ENCODE data around the gene LRRK1.

The LRRK1 gene

DNA sequence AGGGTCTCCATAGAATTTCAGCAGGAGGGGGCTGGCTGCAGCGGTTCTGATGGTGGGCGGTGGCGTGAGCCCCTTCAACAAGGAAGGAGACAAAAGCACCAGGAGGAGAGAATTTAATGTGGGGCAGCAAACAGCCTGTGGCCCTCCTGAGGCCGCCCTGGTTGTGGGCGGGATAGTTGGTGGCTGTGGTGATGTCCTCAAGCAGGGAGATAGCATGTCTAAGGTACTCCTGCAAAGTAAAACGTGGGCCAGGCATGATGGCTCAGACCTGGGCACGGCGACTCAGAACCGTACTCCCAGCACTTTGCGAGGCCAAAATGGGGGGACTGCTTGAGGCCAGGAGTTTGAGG, 94.0 kb downstream of the LRRK1 start:
- no peaks in the 10 kb centered on the region for H3K36me3 ChIP-seq (ENCODE audit: insufficient read depth, low read length)
- H4K20me1 ChIP-seq (ENCODE audit: insufficient read depth, low read length) = no peaks in the 10 kb centered on the region
- TF ChIP-seq, protein P1, sequence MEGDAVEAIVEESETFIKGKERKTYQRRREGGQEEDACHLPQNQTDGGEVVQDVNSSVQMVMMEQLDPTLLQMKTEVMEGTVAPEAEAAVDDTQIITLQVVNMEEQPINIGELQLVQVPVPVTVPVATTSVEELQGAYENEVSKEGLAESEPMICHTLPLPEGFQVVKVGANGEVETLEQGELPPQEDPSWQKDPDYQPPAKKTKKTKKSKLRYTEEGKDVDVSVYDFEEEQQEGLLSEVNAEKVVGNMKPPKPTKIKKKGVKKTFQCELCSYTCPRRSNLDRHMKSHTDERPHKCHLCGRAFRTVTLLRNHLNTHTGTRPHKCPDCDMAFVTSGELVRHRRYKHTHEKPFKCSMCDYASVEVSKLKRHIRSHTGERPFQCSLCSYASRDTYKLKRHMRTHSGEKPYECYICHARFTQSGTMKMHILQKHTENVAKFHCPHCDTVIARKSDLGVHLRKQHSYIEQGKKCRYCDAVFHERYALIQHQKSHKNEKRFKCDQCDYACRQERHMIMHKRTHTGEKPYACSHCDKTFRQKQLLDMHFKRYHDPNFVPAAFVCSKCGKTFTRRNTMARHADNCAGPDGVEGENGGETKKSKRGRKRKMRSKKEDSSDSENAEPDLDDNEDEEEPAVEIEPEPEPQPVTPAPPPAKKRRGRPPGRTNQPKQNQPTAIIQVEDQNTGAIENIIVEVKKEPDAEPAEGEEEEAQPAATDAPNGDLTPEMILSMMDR (IDR thresholded peaks at IDR 0.05; ENCODE audit: borderline replicate concordance, extremely low read depth, low read length, poor library complexity, severe bottlenecking) = no peak
- no peaks in the 10 kb centered on the region for H3K79me2 ChIP-seq (ENCODE audit: insufficient read depth, low read length)
- H3K27me3 ChIP-seq (ENCODE audit: insufficient read depth, low read length, poor library complexity) = no peaks in the 10 kb centered on the region
- H3K9me3 ChIP-seq (ENCODE audit: insufficient read depth, low read length, severe bottlenecking) = no peaks in the 10 kb centered on the region
- no peak overlapping the region for H3K4me3 ChIP-seq (ENCODE audit: low read depth in 1 of 2, low read length in 2 of 2)
- DNase-seq (no peak), ATAC-seq (ENCODE audit: insufficient read depth, low read depth) (no peak)
- H3K4me2 ChIP-seq (ENCODE audit: insufficient read depth, low read length) = no peak overlapping the region
- H3K9ac ChIP-seq (ENCODE audit: low read depth, low read length) = no peak overlapping the region
- no peak overlapping the region for H2AFZ ChIP-seq (ENCODE audit: low read depth, low read length)
- no peak overlapping the region for H3K27ac ChIP-seq (ENCODE audit: low read length)
- H3K4me1 ChIP-seq (ENCODE audit: insufficient read depth, low read length) = peaks cover 8% of the 10 kb centered on the region; the same call in 1 of the 2 replicates

DNA sequence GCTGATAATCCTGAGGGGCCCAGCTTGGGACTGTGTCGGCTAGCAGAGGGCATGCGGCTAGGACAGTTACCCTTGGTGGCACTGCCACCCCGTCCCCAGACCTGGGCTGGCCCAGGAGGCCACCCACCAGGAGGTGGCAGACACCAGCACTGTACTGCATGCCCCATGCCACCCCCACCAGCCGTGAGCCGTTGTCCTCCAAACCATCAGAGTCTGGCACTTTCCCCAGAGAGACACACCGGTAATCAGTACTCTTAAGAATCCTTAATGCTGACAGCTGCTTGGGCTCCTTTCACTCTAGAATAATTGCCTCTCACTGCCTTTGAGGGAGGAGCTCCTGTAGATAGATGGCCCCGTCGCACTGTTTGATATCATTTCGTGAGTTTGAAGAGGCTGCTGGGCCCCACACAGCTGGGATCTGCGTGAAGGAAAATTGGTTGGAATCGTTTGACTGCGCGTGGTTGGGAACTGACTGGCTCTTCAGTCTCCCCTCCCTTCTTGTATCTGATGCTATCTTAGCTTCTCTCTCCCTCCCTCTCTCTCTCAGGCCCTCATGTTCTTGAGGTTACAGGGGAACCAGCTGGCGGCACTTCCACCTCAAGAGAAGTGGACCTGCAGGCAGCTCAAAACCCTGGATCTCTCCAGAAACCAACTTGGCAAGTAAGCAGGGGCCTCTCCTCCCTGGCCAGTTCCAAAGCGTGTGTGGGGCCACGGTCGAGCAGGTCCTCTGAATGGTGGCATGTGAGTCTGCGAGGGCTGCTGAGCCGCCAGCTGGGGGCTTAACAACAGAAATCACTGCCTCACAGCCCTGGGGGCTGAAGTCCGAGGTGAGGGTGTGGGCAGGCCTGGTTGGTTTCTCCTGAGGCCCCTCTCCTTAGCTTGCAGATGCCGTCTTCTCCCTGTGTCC, 94.9 kb downstream of the LRRK1 start:
- Histone ChIP-seq H3K9me3 (ENCODE audit: insufficient read depth, low read length, severe bottlenecking) (no peaks in the 10 kb centered on the region), H4K20me1 (ENCODE audit: insufficient read depth, low read length) (no peaks in the 10 kb centered on the region), H3K4me1 (ENCODE audit: insufficient read depth, low read length) (0 out of 2 replicates have a peak, but pooled peaks cover 3% of the 10 kb centered on the region), H3K4me3 (ENCODE audit: low read depth in 1 of 2, low read length in 2 of 2) (no peak overlapping the region), H2AFZ (ENCODE audit: low read depth, low read length) (no peak overlapping the region), H3K9ac (ENCODE audit: low read depth, low read length) (no peak overlapping the region), H3K27ac (ENCODE audit: low read length) (no peak overlapping the region), H3K4me2 (ENCODE audit: insufficient read depth, low read length) (no peak overlapping the region), H3K36me3 (ENCODE audit: insufficient read depth, low read length) (no peaks in the 10 kb centered on the region), H3K27me3 (ENCODE audit: insufficient read depth, low read length, poor library complexity) (no peaks in the 10 kb centered on the region), H3K79me2 (ENCODE audit: insufficient read depth, low read length) (no peaks in the 10 kb centered on the region)
- TF ChIP-seq EZH2 (IDR thresholded peaks at IDR 0.05; ENCODE audit: borderline replicate concordance, low read depth, low read length, severe bottlenecking) = no peak
- TF ChIP-seq, protein P1 (IDR thresholded peaks at IDR 0.05; ENCODE audit: borderline replicate concordance, extremely low read depth, low read length, poor library complexity, severe bottlenecking) = peak; percentile 3
- ATAC-seq (ENCODE audit: insufficient read depth, low read depth) (no peak), DNase-seq (no peak)

DNA sequence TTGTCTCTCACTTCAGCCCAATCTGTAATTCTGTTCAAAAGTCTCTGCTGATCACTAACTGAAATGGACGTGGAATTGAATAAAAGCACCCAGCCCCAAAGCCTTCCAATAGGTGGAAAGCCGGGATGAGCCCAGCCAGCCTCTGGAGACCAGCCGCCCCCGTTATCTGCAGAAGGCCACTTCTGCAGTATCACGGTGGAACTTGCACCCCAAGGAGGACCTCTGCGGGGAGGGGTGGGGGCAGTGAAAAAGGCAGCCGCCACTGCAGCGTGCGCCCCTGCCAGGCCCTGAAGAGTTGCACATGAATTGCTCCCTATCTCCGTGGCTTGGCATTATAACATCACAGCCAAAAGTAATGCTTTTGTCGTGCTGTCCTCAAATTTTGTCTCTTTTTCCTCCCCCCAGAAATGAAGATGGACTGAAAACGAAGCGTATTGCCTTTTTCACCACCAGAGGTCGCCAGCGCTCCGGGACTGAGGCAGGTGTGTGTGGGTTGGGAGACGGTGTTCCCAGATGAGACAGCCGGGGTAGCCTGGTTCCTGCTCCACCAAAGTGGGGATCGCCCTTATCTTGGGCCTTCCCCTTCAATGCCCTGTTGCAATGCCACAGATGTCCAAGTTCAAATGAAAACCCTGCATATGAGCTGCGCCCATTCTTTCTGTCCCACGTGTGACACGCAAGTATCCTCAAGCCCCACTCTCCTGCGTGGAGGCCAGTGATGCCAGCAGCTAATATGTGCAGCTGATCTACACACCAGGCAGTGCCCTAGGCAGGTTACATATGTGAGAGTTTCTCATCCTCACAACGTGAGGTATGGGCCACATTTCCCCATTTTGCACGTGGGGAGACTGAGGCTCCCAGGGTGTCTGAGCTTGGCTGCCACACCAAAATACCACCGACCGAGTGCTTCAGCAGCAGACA, 96.0 kb downstream of the LRRK1 start:
- H3K9ac ChIP-seq (ENCODE audit: low read depth, low read length) = no peak overlapping the region
- H3K9me3 ChIP-seq (ENCODE audit: insufficient read depth, low read length, severe bottlenecking) = no peaks in the 10 kb centered on the region
- H3K4me2 ChIP-seq (ENCODE audit: insufficient read depth, low read length) = no peak overlapping the region
- TF ChIP-seq EZH2 (IDR thresholded peaks at IDR 0.05; ENCODE audit: borderline replicate concordance, low read depth, low read length, severe bottlenecking) = no peak
- TF ChIP-seq, protein P1 (IDR thresholded peaks at IDR 0.05; ENCODE audit: borderline replicate concordance, extremely low read depth, low read length, poor library complexity, severe bottlenecking) = peak; percentile 91
- H4K20me1 ChIP-seq (ENCODE audit: insufficient read depth, low read length) = no peaks in the 10 kb centered on the region
- H3K27ac ChIP-seq (ENCODE audit: low read length) = no peak overlapping the region
- no peak overlapping the region for H2AFZ ChIP-seq (ENCODE audit: low read depth, low read length)
- no peaks in the 10 kb centered on the region for H3K79me2 ChIP-seq (ENCODE audit: insufficient read depth, low read length)
- H3K27me3 ChIP-seq (ENCODE audit: insufficient read depth, low read length, poor library complexity) = no peaks in the 10 kb centered on the region
- DNase-seq (peak; percentile 71), ATAC-seq (ENCODE audit: insufficient read depth, low read depth) (peak; percentile 90)
- no peaks in the 10 kb centered on the region for H3K36me3 ChIP-seq (ENCODE audit: insufficient read depth, low read length)
- no peak overlapping the region for H3K4me3 ChIP-seq (ENCODE audit: low read depth in 1 of 2, low read length in 2 of 2)
- 0 out of 2 replicates have a peak, but pooled peaks cover 3% of the 10 kb centered on the region for H3K4me1 ChIP-seq (ENCODE audit: insufficient read depth, low read length)
